ENCODE measurements around the gene APBB3.

Gene APBB3

DNA sequence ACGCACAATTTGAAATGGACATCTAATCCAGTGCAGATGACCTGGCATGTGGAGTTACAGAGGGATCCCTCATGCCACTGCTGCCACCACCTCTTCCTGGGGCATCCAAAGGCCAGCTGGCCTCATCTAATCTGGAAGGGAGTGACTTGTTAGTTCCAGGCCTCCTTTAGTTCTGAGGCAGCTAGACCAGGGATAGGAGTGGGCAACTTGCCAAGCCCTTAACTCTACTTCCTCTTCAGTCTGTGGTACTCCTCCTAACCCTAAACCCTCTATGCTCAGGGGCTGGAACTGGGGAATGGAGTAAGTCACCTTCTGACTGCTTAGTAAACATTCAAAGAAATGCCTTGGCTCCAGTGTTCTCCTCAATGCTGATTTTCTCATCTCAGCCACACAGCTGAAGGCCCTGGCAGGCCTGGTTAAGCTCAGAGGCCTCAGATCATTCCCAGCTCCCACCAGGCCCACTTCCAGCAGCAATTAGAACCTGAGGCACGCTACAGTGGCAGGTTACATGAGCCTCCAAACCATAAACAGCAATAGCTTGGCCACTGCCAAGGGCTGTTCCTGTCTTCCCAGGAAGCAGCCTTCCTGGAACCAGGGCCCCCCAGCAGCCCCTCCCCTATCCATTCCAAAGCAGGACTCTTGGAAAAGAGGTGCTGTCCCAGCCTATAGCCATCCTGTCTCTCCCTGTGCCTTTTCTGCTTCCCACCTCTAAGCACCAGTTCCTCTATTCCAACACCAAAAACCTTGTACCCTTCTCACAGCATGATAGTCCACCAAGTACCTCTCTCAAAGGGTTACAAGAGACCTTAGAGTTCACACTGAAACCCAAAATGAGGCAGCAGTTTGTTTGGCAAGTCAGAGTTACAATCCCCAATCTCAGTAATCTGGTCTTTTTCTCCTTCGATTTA lies 14.9 kb downstream of the APBB3 start:
- Histone ChIP-seq H3K36me3 (ENCODE audit: control insufficient read depth in 2 of 2, insufficient read depth in 1 of 2, low read length in 2 of 2) (peaks cover 4 to 76% of the 10 kb centered on the region in 2 experiments), H3K27ac (ENCODE audit: extremely low read depth, low read depth, low read length) (peak overlapping the region; percentile 4), H3K9me3 (ENCODE audit: control insufficient read depth, insufficient read depth, low read depth, low read length) (no peaks in the 10 kb centered on the region), H3K4me1 (ENCODE audit: control insufficient read depth, insufficient read depth, low read length) (no peaks in the 10 kb centered on the region), H3K4me3 (ENCODE audit: low read depth, low read length) (no peak overlapping the region)
- TF ChIP-seq, protein P1, sequence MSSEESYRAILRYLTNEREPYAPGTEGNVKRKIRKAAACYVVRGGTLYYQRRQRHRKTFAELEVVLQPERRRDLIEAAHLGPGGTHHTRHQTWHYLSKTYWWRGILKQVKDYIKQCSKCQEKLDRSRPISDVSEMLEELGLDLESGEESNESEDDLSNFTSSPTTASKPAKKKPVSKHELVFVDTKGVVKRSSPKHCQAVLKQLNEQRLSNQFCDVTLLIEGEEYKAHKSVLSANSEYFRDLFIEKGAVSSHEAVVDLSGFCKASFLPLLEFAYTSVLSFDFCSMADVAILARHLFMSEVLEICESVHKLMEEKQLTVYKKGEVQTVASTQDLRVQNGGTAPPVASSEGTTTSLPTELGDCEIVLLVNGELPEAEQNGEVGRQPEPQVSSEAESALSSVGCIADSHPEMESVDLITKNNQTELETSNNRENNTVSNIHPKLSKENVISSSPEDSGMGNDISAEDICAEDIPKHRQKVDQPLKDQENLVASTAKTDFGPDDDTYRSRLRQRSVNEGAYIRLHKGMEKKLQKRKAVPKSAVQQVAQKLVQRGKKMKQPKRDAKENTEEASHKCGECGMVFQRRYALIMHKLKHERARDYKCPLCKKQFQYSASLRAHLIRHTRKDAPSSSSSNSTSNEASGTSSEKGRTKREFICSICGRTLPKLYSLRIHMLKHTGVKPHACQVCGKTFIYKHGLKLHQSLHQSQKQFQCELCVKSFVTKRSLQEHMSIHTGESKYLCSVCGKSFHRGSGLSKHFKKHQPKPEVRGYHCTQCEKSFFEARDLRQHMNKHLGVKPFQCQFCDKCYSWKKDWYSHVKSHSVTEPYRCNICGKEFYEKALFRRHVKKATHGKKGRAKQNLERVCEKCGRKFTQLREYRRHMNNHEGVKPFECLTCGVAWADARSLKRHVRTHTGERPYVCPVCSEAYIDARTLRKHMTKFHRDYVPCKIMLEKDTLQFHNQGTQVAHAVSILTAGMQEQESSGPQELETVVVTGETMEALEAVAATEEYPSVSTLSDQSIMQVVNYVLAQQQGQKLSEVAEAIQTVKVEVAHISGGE (tag by site-specific recombination; conservative IDR thresholded peaks at IDR 0.05; ENCODE audit: low read depth): no peak
- no peak for TF ChIP-seq GLIS2 (tag by site-specific recombination; IDR thresholded peaks at IDR 0.05)
- 0 out of 2 replicates have a peak, but pooled peaks have one; percentile 28 for TF ChIP-seq ZNF341 (tag by site-specific recombination; IDR thresholded peaks at IDR 0.05; ENCODE audit: low read depth)
- peak; percentile 73; the same call in 1 of the 2 replicates for TF ChIP-seq ZBTB48 (tag by site-specific recombination; IDR thresholded peaks at IDR 0.05)
- peak; percentile 47 for TF ChIP-seq ZBTB17 (tag by site-specific recombination; IDR thresholded peaks at IDR 0.05)
- TF ChIP-seq ZNF157 (tag by site-specific recombination; IDR thresholded peaks at IDR 0.05): no peak
- TF ChIP-seq, protein P2, sequence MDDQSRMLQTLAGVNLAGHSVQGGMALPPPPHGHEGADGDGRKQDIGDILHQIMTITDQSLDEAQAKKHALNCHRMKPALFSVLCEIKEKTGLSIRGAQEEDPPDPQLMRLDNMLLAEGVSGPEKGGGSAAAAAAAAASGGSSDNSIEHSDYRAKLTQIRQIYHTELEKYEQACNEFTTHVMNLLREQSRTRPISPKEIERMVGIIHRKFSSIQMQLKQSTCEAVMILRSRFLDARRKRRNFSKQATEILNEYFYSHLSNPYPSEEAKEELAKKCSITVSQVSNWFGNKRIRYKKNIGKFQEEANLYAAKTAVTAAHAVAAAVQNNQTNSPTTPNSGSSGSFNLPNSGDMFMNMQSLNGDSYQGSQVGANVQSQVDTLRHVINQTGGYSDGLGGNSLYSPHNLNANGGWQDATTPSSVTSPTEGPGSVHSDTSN (CRISPR knock-in tag; IDR thresholded peaks at IDR 0.05): no peak
- TF ChIP-seq, protein P3, sequence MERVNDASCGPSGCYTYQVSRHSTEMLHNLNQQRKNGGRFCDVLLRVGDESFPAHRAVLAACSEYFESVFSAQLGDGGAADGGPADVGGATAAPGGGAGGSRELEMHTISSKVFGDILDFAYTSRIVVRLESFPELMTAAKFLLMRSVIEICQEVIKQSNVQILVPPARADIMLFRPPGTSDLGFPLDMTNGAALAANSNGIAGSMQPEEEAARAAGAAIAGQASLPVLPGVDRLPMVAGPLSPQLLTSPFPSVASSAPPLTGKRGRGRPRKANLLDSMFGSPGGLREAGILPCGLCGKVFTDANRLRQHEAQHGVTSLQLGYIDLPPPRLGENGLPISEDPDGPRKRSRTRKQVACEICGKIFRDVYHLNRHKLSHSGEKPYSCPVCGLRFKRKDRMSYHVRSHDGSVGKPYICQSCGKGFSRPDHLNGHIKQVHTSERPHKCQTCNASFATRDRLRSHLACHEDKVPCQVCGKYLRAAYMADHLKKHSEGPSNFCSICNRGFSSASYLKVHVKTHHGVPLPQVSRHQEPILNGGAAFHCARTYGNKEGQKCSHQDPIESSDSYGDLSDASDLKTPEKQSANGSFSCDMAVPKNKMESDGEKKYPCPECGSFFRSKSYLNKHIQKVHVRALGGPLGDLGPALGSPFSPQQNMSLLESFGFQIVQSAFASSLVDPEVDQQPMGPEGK (tag by site-specific recombination; IDR thresholded peaks at IDR 0.05): 0 out of 2 replicates have a peak, but pooled peaks have one; percentile 26
- peak; percentile 16; the same call in 1 of the 2 replicates for TF ChIP-seq ZBTB20 (tag by site-specific recombination; IDR thresholded peaks at IDR 0.05)
- POLR2A ChIA-PET: interaction anchor here (1.0 to 2.9 kb wide), 2 partner anchors 8 to 98 kb away, joined by 11 to 15 read pairs; partner anchors contain the start of genes IK, NDUFA2 and SRA1
- CTCF ChIA-PET: interaction anchor here (0.6 kb wide), 2 partner anchors 627 to 1908 kb away, joined by 3 read pairs; no protein-coding TSS in a partner anchor

DNA sequence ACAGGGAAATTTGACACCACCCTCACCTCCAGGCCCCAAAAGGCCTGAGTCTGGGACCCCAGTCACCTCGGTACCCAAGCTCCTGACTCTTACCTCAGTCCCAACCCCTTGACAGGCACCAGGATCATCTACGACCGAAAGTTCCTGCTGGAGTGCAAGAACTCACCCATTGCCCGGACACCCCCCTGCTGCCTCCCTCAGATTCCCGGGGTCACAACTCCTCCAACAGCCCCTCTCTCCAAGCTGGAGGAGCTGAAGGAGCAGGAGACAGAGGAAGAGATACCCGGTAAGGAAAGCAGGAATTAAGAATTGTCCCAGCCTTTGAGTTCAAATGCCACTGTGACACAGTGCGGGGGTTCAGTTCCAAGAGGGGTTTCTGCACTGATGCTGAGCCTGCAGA lies 15.6 kb downstream of the APBB3 start:
- no peak overlapping the region for H3K4me3 ChIP-seq (ENCODE audit: low read depth, low read length)
- no peak for TF ChIP-seq ZBTB20 (tag by site-specific recombination; IDR thresholded peaks at IDR 0.05)
- no peak for TF ChIP-seq ZNF133 (tag by site-specific recombination; IDR thresholded peaks at IDR 0.05)
- TF ChIP-seq KLF8 (tag by site-specific recombination; IDR thresholded peaks at IDR 0.05): no peak
- TF ChIP-seq ZNF501 (tag by site-specific recombination; IDR thresholded peaks at IDR 0.05): no peak
- no peaks in the 10 kb centered on the region for H3K9me3 ChIP-seq (ENCODE audit: control insufficient read depth, insufficient read depth, low read depth, low read length)
- CTCF ChIA-PET: interaction anchor here (0.6 to 1.6 kb wide), 2 partner anchors 86 to 1907 kb away, joined by 3 to 4 read pairs; no protein-coding TSS in a partner anchor
- POLR2A ChIA-PET: interaction anchor here (1.0 to 2.9 kb wide), 2 partner anchors 9 to 98 kb away, joined by 11 to 15 read pairs; partner anchors contain the start of genes IK, NDUFA2 and SRA1
- peaks cover 6 to 74% of the 10 kb centered on the region in 2 experiments for H3K36me3 ChIP-seq (ENCODE audit: control insufficient read depth in 2 of 2, insufficient read depth in 1 of 2, low read length in 2 of 2)
- H3K27ac ChIP-seq (ENCODE audit: extremely low read depth, low read depth, low read length): peak overlapping the region; percentile 4; the same call in 1 of the 2 replicates
- H3K4me1 ChIP-seq (ENCODE audit: control insufficient read depth, insufficient read depth, low read length): no peaks in the 10 kb centered on the region
